Erythroblast (primary cell): Measurements from ENCODE around the gene SARS2.

ENCODE experiments used
- GATA1 ChIP-seq: IDR thresholded peaks from 2 replicates; pipeline ENCODE4 v1.6.1; 2011; ENCODE audit warnings: low read depth, mild to moderate bottlenecking, control low read depth, low read length, moderate library complexity
- POLR2A ChIP-seq: IDR thresholded peaks from 2 replicates; pipeline ENCODE4 v1.6.1; 2011; ENCODE audit warnings: mild to moderate bottlenecking, low read length

GRCh38 chr19:38964738-38965137, 34.2 kb upstream of the SARS2 start:
- no peak for TF ChIP-seq POLR2A
- TF ChIP-seq GATA1: no peak
